GM18867 (cell line): Measurements from ENCODE around the gene GNPDA1.
"Not testable (repeated sequence)": the region's sequence is repeated elsewhere in the genome, so short reads cannot be mapped to it uniquely, and the experiment has no call there.

Experiments used
- ATAC-seq: cut with Tn5 transposase; IDR thresholded peaks from one replicate; pipeline ENCODE4 v1.9.1; 2021; ENCODE audit warnings: mild to moderate bottlenecking, moderate library complexity; ENCODE audit not compliant: unreplicated experiment

Gene GNPDA1

GRCh38 chr5:142012792-142013388 is at the start of gene GNPDA1:
TSS of gene GNPDA1 (minus strand) at chr5:142013027. CDS start at chr5:142012035, 992 bp downstream.
- ATAC-seq, result peak; percentile 77

- ATAC-seq, result no peak
These were observed 46.6 kb upstream of the GNPDA1 start for GRCh38 chr5:142059304-142059940.

GRCh38 chr5:142057697-142058056 is 44.9 kb upstream of the GNPDA1 start:
- no peak for ATAC-seq

GRCh38 chr5:142056816-142057696 is 44.2 kb upstream of the GNPDA1 start:
- no peak for ATAC-seq

- no peak for ATAC-seq
These were observed 42.5 kb upstream of the GNPDA1 start for GRCh38 chr5:142055301-142055700.

- no peak for ATAC-seq
These were observed 40.8 kb upstream of the GNPDA1 start for GRCh38 chr5:142053426-142054151.

- not testable (repeated sequence) for ATAC-seq
These were observed 39.2 kb upstream of the GNPDA1 start for GRCh38 chr5:142052026-142052425.

GRCh38 chr5:142048272-142048671 is 35.4 kb upstream of the GNPDA1 start:
- ATAC-seq, result no peak

- ATAC-seq, result no peak
These were observed 33.4 kb upstream of the GNPDA1 start for GRCh38 chr5:142046191-142046590.

GRCh38 chr5:142040881-142041280 is 28.1 kb upstream of the GNPDA1 start:
- not testable (repeated sequence) for ATAC-seq

- no peak for ATAC-seq
These were observed 27.5 kb upstream of the GNPDA1 start for GRCh38 chr5:142040285-142040684.

GRCh38 chr5:142038735-142039134 is 25.9 kb upstream of the GNPDA1 start:
- ATAC-seq, result no peak

GRCh38 chr5:142037599-142037998 is 24.8 kb upstream of the GNPDA1 start:
- ATAC-seq, result not testable (repeated sequence)

GRCh38 chr5:142036918-142037317 is 24.1 kb upstream of the GNPDA1 start:
- ATAC-seq, result no peak

- ATAC-seq, result no peak
These were observed 22.2 kb upstream of the GNPDA1 start for GRCh38 chr5:142034994-142035393.

- ATAC-seq, result not testable (repeated sequence)
These were observed 21.1 kb upstream of the GNPDA1 start for GRCh38 chr5:142033632-142034567.

GRCh38 chr5:142032747-142033631 is 20.2 kb upstream of the GNPDA1 start:
- ATAC-seq, result no peak

GRCh38 chr5:142032150-142032549 is 19.3 kb upstream of the GNPDA1 start:
- ATAC-seq, result no peak

- ATAC-seq, result no peak
These were observed 12.8 kb upstream of the GNPDA1 start for GRCh38 chr5:142025637-142026036.
